B cell (primary cell): ENCODE data around the gene STAC.

Experiments
- CTCF ChIP-seq: fragments of 200-600 bp; IDR thresholded peaks from one replicate; pipeline ENCODE4 v1.8.0; 2022; ENCODE audit warnings: antibody characterized with exemption, mild to moderate bottlenecking
- EZH2 ChIP-seq: IDR thresholded peaks from 2 replicates; pipeline ENCODE4 v1.6.1; 2012; ENCODE audit warnings: borderline replicate concordance, low read depth, mild to moderate bottlenecking, moderate library complexity, low read length; ENCODE audit not compliant: insufficient read depth, poor library complexity, severe bottlenecking

GRCh38 chr3:36416599-36416998 lies 36.3 kb downstream of the STAC start:
- TF ChIP-seq CTCF, result no peak
- TF ChIP-seq EZH2, result no peak
